Eye (tissue), 1 donor: ENCODE results near the gene FKBP1B.
"Not testable (repeated sequence)": the region's sequence is repeated elsewhere in the genome, so short reads cannot be mapped to it uniquely, and the experiment has no call there.

ENCODE experiments used
- DNase-seq: peaks from one replicate; pipeline ENCODE4 v3.0.0-alpha.2; 2015

FKBP1B gene

DNA sequence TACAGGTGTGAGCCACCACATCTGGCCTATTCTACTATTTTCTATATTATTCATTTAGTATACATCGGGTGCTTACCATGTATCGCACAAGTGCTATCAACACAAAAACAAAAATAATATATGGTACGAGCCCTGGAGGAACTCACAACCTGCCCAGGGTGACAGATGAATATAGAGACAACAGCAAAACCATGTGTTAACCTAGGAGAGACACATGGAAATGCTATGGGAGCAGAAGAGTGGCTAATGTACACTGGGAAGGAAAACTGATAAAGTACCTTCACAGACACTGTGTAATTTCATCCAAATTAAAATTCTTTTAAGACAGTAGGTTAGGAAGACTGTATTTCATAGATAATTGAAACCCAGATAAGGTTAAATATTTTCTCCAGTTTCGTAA is 22.7 kb downstream of the FKBP1B start:
- DNase-seq, result no peak

- DNase-seq, result no peak
Measured at GRCh38 chr2:24073816-24074215, 24.3 kb downstream of the FKBP1B start.

DNA sequence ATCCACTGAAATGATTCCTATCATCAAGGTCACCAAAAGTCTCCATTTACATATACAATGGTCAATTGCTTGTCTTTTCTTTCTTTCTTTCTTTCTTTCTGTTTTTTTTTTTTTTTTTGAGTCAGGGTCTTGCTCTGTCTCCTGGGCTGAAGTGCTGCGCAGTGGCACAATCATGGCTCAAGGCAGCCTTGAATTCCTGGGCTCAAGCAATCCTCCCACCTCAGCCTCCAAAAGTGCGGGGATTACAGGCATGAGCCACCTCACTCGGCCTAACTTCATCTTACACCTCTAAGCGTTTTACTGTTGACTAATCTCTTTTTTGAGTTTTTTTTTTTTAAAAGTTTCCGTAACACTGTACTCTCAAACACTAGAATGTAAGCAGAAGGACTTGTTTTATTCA is 25.7 kb downstream of the FKBP1B start:
- no peak for DNase-seq

DNA sequence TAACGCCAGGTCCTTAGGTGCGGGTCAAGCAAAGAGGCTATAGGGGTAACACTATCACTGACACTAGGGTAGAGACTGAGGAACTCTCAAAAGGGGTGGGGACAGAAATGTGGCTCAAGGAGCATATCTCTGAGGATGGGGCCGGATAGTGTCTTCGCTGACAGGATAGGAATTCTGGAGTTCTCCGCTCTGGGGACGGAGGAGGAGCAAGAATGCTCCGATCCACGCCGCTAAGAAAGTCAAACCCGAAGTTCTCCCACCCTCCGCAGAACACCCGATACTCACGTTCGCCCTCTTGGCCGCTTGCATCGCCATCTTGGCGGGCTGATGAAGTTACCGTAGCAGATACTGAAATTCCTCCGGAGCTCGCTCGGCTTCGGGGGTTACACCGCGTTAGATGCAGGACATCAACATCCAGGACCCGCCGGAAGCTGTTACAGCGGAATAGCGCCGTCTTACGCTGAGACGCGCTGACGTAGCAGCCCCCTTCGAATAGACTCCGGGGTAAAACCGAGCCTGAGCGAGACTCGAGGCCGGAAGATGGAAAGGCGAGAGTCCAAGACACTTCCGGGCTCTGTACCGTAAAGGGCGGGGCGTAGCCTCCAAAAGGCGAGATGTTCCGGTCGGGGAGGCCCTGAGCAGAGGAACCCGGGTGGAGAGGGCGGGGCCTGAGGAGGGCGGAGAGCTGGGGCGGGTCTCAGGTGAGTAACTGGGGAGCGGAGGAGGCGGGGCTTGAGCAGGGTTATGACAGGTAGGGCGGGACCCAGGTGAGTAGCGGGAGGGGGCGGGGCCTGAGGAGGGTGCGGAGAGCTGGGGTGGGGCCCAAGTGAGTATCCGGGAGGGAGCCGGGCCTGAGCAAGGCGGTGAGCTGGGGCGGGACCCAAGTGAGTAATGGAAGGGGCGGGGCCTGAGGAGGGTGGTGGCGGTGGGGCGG is 26.6 kb downstream of the FKBP1B start, which contains the start of gene SF3B6:
SF3B6 (minus strand) TSS at position 412 of the 934 bp plus-strand sequence; CDS start at position 315, 97 bp downstream.
- DNase-seq, result peak; percentile 99

DNA sequence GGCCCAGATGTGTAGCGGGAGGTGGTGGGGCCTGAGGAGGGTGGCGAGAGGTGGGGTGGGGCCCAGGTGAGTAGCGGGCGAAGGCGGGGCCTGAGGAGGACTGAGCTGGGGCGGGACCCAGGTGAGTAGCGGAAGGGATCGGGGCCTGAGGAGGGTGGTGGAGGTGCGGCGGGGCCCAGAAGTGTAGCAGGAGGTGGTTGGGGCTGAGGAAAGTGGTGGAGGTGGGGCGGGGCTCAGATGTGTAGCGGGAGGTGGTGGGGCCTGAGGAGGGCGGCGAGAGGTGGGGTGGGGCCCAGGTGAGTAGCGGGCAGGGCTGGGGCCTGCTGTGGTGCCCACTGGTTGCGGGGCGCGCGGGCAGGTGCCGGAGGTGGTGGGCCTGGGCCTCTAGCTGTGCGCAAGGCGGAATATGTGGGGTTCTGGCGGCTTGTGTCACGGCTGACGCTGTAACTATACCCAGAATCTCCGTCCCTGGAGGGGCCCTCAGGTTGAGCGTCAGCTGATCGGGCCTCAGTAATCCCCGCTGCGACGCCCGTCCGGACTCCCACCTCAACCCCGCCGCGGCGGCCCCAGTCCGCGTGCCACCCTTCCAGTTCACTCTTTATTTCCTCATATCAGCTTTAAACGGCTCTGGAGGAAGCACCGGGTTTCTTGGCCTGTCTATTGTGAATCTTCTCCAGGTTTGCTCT is 27.5 kb downstream of the FKBP1B start:
- DNase-seq, result peak; percentile 59

DNA sequence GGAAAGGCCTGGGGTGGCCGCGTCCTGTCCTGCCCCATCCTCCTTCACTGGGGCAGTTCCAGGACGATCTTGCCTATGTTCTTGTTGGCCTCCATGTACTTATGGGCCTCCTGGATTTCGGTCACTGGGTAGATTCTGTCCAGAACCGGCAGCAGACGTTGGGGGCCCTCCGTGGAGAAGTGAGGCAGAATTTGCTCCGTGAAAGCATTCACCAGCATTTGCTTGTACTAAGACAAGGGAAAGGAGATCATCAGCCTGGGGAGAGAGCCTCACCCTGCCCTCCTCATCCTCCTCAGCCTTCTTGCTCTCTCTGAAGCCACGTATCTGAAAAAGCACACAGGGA is 28.0 kb downstream of the FKBP1B start:
- no peak for DNase-seq

- no peak for DNase-seq
Measured at GRCh38 chr2:24077879-24078278, 28.3 kb downstream of the FKBP1B start.

DNA sequence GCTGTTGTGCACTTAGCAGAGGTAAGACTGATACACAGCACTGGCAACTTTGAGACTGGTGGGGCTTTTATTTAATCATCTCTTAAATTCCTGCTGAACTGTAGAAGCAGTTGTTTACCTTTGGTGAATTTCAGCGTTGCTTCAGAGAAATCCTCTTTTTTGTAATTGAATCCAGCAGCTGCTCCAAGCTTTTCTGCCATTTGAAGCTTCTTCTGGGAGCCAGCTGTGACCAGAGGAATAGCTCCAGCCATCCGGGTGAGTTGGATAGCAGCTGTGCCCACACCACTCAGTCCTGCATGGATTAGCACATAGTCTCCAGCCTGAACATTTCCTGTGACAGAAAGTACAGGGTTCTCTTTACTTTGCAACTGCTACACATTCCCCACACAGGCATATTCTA is 31.2 kb downstream of the FKBP1B start:
- peak; percentile 50 for DNase-seq

GRCh38 chr2:24082787-24083566 is 33.4 kb downstream of the FKBP1B start:
- DNase-seq, result no peak

DNA sequence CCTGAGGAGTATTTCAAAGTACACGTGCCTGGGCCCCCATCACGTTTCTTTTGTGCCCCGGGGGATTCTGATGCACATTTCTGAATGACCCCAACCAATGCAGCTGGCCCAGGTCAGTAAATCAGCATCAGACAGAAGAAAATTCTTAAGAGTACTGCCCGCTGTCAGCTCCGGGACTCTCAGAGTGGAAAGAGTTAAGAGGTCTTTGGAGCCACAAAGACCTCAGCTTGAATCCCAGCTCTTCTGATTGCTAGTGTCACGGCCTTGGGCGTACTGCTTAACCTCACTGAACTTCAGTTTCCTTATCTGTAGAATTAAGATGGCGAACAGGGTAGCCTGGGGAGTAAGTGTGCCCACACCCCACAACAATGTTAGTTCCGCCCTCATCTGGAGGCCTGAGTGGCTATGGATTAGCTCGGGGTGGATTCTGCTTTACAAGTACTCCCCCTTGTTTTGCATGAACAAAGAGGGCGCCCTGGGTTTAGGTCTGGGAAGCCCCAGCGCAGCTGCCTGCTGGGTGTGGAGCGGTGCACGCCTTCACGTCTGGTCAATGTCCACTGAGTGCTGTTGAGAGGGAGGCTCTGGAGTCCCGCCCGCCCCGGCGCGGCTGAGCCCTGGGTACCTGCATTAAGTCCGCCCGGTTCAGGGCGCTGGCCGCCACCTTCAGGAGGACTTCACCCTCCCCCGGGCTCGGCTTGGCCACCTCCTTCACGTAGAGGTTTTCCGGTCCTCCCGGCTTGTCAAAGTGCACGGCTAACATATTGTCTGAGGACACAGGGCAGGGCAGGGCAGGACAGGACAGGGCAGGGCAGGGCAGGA is 34.2 kb downstream of the FKBP1B start:
- peak; percentile 94 for DNase-seq

DNA sequence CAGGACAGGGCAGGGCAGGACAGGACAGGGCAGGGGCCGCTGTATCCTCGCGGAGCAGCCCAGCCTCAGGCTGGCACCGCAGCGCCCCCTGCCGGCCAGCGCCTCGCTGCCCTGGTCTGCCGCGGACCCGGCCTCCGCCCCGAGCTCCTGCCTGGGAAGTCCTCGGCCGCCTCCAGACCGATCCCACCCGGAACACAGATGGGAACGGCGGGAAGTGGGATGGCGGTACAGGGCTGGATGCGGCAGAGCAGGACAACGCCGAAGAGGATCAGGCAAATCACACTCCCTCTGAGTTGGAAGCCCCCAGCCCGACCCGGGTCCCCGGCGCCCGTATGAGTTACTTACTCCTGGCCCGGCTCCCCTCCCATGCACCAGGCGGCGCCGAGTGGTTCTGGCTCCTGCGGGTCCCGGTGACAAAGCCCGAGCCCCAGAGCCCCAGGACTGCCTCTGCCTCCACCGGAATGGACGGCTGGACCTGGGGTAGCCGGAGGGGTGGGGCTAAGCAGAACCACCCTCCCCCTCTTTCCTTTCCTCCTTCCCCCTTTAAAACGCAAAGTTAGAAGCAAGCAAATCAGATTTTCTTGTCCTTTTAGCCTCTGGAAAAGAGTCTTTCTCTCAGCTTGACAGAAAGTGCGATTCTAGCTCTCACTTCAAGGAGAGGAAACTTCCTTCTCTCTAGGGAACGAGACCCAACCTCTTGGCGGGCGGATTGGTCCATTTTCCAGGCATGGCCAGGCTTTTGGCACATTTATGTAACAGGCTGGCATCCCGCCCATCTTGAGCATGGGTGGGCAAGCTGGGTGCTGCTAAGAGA is 35.1 kb downstream of the FKBP1B start, which contains the start of gene TP53I3:
TP53I3 (minus strand) TSS at position 449 of the 814 bp plus-strand sequence. CDS start 508 bp downstream, outside the sequence.
- peak; percentile 97 for DNase-seq

DNA sequence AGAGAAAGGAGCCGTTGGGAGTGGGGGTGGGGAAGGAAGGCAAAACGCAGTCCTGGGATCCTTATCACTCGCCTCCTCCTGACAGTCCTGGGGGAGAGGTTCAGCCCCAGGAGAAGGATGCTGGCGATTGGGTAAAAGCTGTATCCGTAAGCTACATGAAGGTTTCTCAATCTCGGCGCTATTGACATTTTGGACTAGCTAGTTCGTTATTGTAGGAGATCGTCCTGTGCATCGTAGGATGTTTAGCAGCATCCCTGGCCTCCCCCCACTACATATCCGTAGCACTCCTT is 35.6 kb downstream of the FKBP1B start:
- DNase-seq, result no peak

GRCh38 chr2:24086241-24086640 is 36.7 kb downstream of the FKBP1B start:
- no peak for DNase-seq

DNA sequence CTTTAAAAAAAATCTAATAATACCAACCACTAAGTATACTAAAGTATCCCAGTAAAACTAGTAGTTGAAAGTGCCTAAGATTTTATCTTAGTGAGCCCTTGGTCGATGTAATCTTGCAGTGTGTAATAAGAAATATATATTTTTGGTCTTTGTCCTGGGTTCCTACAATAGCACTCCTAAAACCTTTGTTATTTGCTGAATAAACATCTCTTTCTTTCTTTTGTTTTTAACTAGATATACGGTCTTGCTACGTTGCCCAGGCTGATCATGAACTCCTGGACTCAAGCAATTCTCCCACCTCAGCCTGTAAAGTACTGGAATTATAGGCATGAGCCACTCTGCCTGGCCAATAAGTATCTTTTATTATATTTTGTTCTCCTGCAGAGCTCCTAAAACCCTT is 37.5 kb downstream of the FKBP1B start:
- DNase-seq, result no peak

DNA sequence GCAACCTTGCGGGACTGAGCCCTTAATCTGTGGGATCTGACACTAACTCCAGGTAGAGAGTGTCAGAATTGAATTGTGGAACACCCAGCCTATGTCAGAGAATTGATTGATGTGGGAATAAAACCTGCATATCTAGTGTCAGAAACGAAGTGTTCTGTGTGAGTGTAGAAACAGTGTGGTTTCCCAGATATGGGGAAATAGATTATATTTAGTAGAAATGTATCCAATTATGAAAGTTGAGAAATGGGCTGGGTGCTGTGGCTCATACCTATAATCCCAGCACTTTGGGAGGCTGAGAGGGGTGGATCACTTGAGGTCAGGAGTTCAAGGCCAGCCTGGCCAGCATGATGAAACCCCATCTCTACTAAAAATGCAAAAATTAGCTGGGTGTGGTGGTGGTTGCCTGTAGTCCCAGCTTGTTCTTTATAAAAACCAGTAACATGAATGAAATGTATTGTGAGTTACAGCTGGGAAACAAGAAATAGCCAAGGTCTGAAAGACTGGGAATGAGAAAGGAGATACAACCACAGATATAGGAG is 39.3 kb downstream of the FKBP1B start:
- DNase-seq, result no peak

- not testable (repeated sequence) for DNase-seq
Measured at GRCh38 chr2:24093270-24093669, 43.7 kb downstream of the FKBP1B start.

DNA sequence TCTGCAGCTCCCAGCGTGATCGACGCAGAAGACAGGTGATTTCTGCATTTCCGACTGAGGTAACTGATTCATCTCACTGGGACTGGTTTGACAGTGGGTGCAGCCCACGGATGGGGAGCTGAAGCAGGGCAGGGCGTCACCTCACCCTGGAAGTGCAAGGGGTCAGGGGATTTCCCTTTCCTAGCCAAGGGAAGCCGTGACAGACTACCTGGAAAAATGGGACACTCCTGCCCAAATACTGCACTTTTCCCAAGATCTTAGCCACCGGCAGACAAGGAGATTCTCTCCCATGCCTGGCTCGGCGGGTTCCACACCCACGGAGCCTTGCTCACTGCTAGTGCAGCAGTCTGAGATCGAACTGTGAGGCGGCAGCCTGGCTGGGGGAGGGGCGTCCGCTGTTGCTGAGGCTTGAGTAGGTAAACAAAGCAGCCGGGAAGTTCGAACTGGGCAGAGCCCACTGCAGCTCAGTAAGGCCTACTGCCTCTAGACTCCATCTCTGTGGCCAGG is 45.7 kb downstream of the FKBP1B start:
- DNase-seq, result not testable (repeated sequence)

GRCh38 chr2:24100732-24101131 is 51.2 kb downstream of the FKBP1B start:
- DNase-seq, result not testable (repeated sequence)

GRCh38 chr2:24101992-24102391 is 52.5 kb downstream of the FKBP1B start:
- no peak for DNase-seq

- no peak for DNase-seq
Measured at GRCh38 chr2:24102677-24103076, 53.1 kb downstream of the FKBP1B start.

- no peak for DNase-seq
Measured at GRCh38 chr2:24104110-24104650, 54.6 kb downstream of the FKBP1B start.
